ENCODE measurements around the gene IL36B. TPM values are rescaled to one million over a fixed set of nuclear protein-coding genes. Genes with fewer than 3 reads are reported as not detected.

Gene IL36B
- total RNA-seq, 1 donor from 2014 or later = not detected

- H3K27ac Mint-ChIP-seq (ENCODE audit: unreplicated experiment) = no peak overlapping the region
- no peak overlapping the region for H3K4me3 Mint-ChIP-seq
- peaks cover 53% of the 10 kb centered on the region for H3K27me3 Mint-ChIP-seq (ENCODE audit: low read depth)
- no peaks in the 10 kb centered on the region for H3K4me1 Mint-ChIP-seq
- DNase-seq (ENCODE audit: low read depth, low spot score) = no peak
- no peaks in the 10 kb centered on the region for H3K36me3 Mint-ChIP-seq (ENCODE audit: low read depth)
- TF ChIP-seq, protein P1, sequence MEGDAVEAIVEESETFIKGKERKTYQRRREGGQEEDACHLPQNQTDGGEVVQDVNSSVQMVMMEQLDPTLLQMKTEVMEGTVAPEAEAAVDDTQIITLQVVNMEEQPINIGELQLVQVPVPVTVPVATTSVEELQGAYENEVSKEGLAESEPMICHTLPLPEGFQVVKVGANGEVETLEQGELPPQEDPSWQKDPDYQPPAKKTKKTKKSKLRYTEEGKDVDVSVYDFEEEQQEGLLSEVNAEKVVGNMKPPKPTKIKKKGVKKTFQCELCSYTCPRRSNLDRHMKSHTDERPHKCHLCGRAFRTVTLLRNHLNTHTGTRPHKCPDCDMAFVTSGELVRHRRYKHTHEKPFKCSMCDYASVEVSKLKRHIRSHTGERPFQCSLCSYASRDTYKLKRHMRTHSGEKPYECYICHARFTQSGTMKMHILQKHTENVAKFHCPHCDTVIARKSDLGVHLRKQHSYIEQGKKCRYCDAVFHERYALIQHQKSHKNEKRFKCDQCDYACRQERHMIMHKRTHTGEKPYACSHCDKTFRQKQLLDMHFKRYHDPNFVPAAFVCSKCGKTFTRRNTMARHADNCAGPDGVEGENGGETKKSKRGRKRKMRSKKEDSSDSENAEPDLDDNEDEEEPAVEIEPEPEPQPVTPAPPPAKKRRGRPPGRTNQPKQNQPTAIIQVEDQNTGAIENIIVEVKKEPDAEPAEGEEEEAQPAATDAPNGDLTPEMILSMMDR (conservative IDR thresholded peaks at IDR 0.05) = no peak
- no peaks in the 10 kb centered on the region for H3K9me3 Mint-ChIP-seq
These were observed 26.5 kb upstream of the IL36B start for GRCh38 chr2:113079131-113079530.

DNA sequence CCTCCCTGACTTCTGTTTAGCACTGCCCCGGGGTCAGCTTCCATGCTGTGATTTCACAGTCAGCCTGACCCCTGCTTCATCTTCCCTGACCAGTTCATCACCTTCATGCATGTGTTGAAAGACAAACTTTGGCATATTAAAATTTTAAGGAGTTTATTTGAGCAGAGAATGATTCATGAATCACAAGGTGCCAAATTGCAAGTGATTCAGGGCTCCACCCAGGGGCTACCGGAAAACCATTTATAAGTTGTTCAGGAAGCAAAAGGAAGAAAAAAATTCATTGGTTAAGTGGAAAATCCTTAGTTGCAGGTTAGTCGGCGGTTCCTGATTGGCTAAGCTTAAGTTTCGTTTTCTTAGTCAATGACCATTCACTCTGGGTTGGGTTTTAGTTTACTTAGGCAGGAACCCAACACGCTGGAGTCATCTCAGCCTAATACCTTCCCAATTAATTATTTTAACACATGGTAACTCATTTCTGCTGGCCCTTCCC lies 25.7 kb upstream of the IL36B start:
- no peak for DNase-seq (ENCODE audit: low read depth, low spot score)
- H3K9me3 Mint-ChIP-seq = no peaks in the 10 kb centered on the region
- TF ChIP-seq, protein P1 (conservative IDR thresholded peaks at IDR 0.05) = no peak
- H3K27ac Mint-ChIP-seq (ENCODE audit: unreplicated experiment) = no peak overlapping the region
- peaks cover 51% of the 10 kb centered on the region for H3K27me3 Mint-ChIP-seq (ENCODE audit: low read depth)
- H3K4me3 Mint-ChIP-seq = no peak overlapping the region
- no peaks in the 10 kb centered on the region for H3K36me3 Mint-ChIP-seq (ENCODE audit: low read depth)
- no peaks in the 10 kb centered on the region for H3K4me1 Mint-ChIP-seq

GRCh38 chr2:113077921-113078320 lies 25.3 kb upstream of the IL36B start:
- H3K9me3 Mint-ChIP-seq = no peaks in the 10 kb centered on the region
- H3K4me3 Mint-ChIP-seq = no peak overlapping the region
- no peaks in the 10 kb centered on the region for H3K36me3 Mint-ChIP-seq (ENCODE audit: low read depth)
- peaks cover 49% of the 10 kb centered on the region for H3K27me3 Mint-ChIP-seq (ENCODE audit: low read depth)
- H3K27ac Mint-ChIP-seq (ENCODE audit: unreplicated experiment) = no peak overlapping the region
- TF ChIP-seq, protein P1 (conservative IDR thresholded peaks at IDR 0.05) = no peak
- no peaks in the 10 kb centered on the region for H3K4me1 Mint-ChIP-seq
- DNase-seq (ENCODE audit: low read depth, low spot score) = no peak

GRCh38 chr2:113076954-113077669 lies 24.4 kb upstream of the IL36B start:
- DNase-seq (ENCODE audit: low read depth, low spot score) = no peak

GRCh38 chr2:113075600-113075999 lies 22.9 kb upstream of the IL36B start:
- Mint-ChIP-seq H3K27me3 (ENCODE audit: low read depth) (peaks cover 47% of the 10 kb centered on the region), H3K4me3 (no peak overlapping the region), H3K36me3 (ENCODE audit: low read depth) (no peaks in the 10 kb centered on the region), H3K27ac (ENCODE audit: unreplicated experiment) (no peak overlapping the region), H3K9me3 (no peaks in the 10 kb centered on the region), H3K4me1 (no peaks in the 10 kb centered on the region)
- no peak for DNase-seq (ENCODE audit: low read depth, low spot score)
- TF ChIP-seq, protein P1 (conservative IDR thresholded peaks at IDR 0.05) = no peak

More at GRCh38 chr2:113076954-113077669, 24.4 kb upstream of the IL36B start:
- no peak overlapping the region for H3K4me3 Mint-ChIP-seq
- H3K36me3 Mint-ChIP-seq (ENCODE audit: low read depth) = no peaks in the 10 kb centered on the region
- no peaks in the 10 kb centered on the region for H3K9me3 Mint-ChIP-seq
- no peak overlapping the region for H3K27ac Mint-ChIP-seq (ENCODE audit: unreplicated experiment)
- H3K4me1 Mint-ChIP-seq = no peaks in the 10 kb centered on the region
- TF ChIP-seq, protein P1 (conservative IDR thresholded peaks at IDR 0.05) = no peak
- peaks cover 48% of the 10 kb centered on the region for H3K27me3 Mint-ChIP-seq (ENCODE audit: low read depth)

Data from neural crest cell (in vitro differentiated cells).